ENCODE data around the gene SYNE3. TPM values are rescaled to one million over a fixed set of nuclear protein-coding genes. Genes with fewer than 3 reads are reported as not detected.
A peak's percentile ranks its signal among the peaks of the same experiment; 100 is the strongest.

The SYNE3 gene
- total RNA-seq, 1 experiment from 2014 or later: 21.2 TPM

DNA sequence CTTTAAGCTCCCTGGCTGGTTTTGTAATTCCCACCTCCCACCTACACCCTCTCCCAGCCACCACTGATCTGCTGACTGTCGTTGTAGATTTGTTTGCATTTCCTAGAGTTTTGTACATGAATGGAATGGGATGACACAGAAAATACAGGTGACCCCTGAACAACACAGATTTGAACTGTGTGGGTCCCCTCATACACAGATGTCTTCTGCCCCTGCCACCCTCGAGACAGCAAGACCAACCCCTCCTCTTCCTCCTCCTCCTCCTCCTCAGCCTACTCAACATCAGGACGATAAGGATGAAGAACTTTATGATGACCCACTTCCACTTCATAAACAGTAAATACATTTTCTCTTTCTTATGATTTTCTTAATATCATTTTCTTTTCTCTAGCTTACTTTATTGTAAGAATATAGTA is 28.8 kb downstream of the SYNE3 start:
- no TSS peak for BruUV-seq (replicated peaks)
- Histone ChIP-seq H3K4me3 (ENCODE audit: low read depth, low read length) (no peak overlapping the region), H3K27me3 (replicated peaks; ENCODE audit: control insufficient read depth, insufficient read depth, low read length) (no peaks in the 10 kb centered on the region), H3K36me3 (ENCODE audit: control insufficient read depth, insufficient read depth, low read length) (no peaks in the 10 kb centered on the region; the same call in 1 of the 2 replicates), H3K4me1 (peaks cover 68% of the 10 kb centered on the region), H3K9me3 (no peaks in the 10 kb centered on the region; the same call in 1 of the 2 replicates)
- H3K27me3 Mint-ChIP-seq (ENCODE audit: insufficient read depth, unreplicated experiment): no peaks in the 10 kb centered on the region
- peaks cover 10% of the 10 kb centered on the region for H3K36me3 Mint-ChIP-seq (ENCODE audit: insufficient read depth, unreplicated experiment)
- no peak overlapping the region for H3K4me3 Mint-ChIP-seq (ENCODE audit: unreplicated experiment)
- no peak for TF ChIP-seq CTCF (IDR thresholded peaks at IDR 0.05; ENCODE audit: insufficient read depth in 1 of 2, low read depth in 1 of 2, low read length in 1 of 2, severe bottlenecking in 1 of 2, unreplicated experiment in 1 of 2)
- H3K4me1 Mint-ChIP-seq (ENCODE audit: low read depth, unreplicated experiment): peaks cover 65% of the 10 kb centered on the region
- CTCF ChIA-PET: no interaction called here
- no peak for DNase-seq
- POLR2A ChIA-PET: no interaction called here
- H3K9me3 Mint-ChIP-seq (ENCODE audit: unreplicated experiment): no peaks in the 10 kb centered on the region
- intact Hi-C loops (cut with micrococcal nuclease; ENCODE audit: unreplicated experiment): no loop called here
- H3K27ac Mint-ChIP-seq (ENCODE audit: unreplicated experiment): no peak overlapping the region

- H3K4me3 Mint-ChIP-seq (ENCODE audit: unreplicated experiment): no peak overlapping the region
- H3K27ac Mint-ChIP-seq (ENCODE audit: unreplicated experiment): peak overlapping the region; percentile 63
- CTCF ChIA-PET: no interaction called here
These were observed 29.4 kb downstream of the SYNE3 start for GRCh38 chr14:95486875-95487668.

More at GRCh38 chr14:95486875-95487668, 29.4 kb downstream of the SYNE3 start:
- H3K4me3 ChIP-seq (ENCODE audit: low read depth, low read length): no peak overlapping the region
- POLR2A ChIA-PET: no interaction called here
- intact Hi-C loops (cut with micrococcal nuclease; ENCODE audit: unreplicated experiment): no loop called here
- H3K36me3 ChIP-seq (ENCODE audit: control insufficient read depth, insufficient read depth, low read length): no peaks in the 10 kb centered on the region; the same call in 1 of the 2 replicates
- no peaks in the 10 kb centered on the region for H3K27me3 ChIP-seq (replicated peaks; ENCODE audit: control insufficient read depth, insufficient read depth, low read length)
- H3K4me1 ChIP-seq: peaks cover 68% of the 10 kb centered on the region
- no TSS peak for BruUV-seq (replicated peaks)
- H3K27me3 Mint-ChIP-seq (ENCODE audit: insufficient read depth, unreplicated experiment): no peaks in the 10 kb centered on the region
- H3K36me3 Mint-ChIP-seq (ENCODE audit: insufficient read depth, unreplicated experiment): peaks cover 10% of the 10 kb centered on the region
- H3K9me3 Mint-ChIP-seq (ENCODE audit: unreplicated experiment): no peaks in the 10 kb centered on the region
- DNase-seq: no peak
- no peak for TF ChIP-seq CTCF (IDR thresholded peaks at IDR 0.05; ENCODE audit: insufficient read depth in 1 of 2, low read depth in 1 of 2, low read length in 1 of 2, severe bottlenecking in 1 of 2, unreplicated experiment in 1 of 2)
- H3K9me3 ChIP-seq: no peaks in the 10 kb centered on the region; the same call in 1 of the 2 replicates
- H3K4me1 Mint-ChIP-seq (ENCODE audit: low read depth, unreplicated experiment): peaks cover 65% of the 10 kb centered on the region
